SKM-1 (cell line): ENCODE measurements around the gene MAGI2.
"Not testable (repeated sequence)": the region's sequence is repeated elsewhere in the genome, so short reads cannot be mapped to it uniquely, and the experiment has no call there.

Experiments used
- DNase-seq: peaks from one replicate; lab custom pipeline; 2025; ENCODE audit not compliant: unreplicated experiment; lab: John Stamatoyannopoulos, UW

The MAGI2 gene

DNA sequence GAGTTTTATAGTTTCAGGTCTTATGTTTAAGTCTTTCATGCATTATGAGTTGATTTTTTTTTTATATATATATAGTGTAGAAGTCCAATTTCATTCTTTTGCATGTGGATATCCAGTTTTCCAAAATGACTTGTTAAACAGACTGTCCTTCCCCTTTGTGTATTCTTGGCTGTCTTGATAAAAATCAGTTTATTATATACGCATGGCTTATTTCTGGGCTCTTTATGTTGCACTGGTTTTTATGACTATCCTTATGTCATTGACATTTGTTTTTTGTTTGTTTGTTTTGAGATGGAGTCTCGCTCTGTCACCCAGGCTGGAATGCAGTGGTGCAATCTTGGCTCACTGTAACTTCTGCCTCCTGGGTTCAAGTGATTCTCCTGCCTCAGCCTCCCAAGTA lies 485.9 kb downstream of the MAGI2 start:
- not testable (repeated sequence) for DNase-seq

GRCh38 chr7:78967046-78967445 lies 486.4 kb downstream of the MAGI2 start:
- DNase-seq = no peak

GRCh38 chr7:78959477-78959876 lies 494.0 kb downstream of the MAGI2 start:
- no peak for DNase-seq

GRCh38 chr7:78955329-78955728 lies 498.1 kb downstream of the MAGI2 start:
- no peak for DNase-seq

DNA sequence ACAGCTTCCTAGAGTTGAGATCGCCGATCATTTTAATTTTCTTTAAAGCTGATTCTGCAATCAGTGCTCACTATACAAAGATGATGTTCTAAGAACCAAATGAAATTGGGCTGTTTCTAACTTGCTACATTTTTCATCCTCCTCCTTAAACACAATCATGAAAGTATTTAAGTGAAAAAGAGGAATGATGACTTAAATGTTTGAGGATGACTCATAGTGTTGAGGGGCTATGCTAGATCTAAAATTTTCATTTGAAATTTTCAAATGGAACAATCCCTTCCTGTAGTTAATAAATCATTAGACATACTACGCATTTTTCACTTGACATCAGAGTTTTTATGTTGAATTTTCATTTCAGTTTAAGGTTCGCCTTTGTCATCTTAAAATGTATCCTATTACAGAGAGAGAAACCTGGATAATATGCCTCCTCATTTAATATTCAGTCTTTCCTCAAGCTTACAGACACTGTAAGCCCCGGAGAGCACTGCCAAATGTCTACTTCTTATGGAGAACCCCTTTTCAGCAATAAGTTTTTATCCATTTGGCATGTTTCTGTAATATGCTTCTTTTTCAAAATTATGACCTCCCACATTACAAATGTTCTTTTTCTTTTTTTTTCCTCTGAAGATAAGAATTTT lies 499.6 kb downstream of the MAGI2 start:
- no peak for DNase-seq

GRCh38 chr7:78953090-78953489 lies 500.4 kb downstream of the MAGI2 start:
- DNase-seq = no peak

DNA sequence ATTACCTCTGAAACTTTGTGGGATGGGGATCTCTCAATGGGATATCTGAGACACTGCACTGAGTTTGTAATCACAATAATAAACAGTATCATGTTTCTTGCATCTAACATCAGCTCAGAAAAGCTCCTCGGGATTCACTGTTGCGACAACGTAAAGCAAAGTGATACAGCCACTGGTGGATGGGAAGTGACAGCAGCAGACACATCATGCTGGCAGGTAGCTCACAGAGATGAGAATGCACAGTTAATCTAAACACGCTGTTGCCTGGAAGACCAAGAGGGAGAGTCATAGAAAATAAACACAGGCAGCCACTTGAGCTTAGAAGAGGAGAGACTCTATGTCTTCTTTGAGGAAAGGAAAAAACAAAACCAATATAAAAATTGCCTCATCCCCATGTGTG lies 513.8 kb downstream of the MAGI2 start:
- no peak for DNase-seq

DNA sequence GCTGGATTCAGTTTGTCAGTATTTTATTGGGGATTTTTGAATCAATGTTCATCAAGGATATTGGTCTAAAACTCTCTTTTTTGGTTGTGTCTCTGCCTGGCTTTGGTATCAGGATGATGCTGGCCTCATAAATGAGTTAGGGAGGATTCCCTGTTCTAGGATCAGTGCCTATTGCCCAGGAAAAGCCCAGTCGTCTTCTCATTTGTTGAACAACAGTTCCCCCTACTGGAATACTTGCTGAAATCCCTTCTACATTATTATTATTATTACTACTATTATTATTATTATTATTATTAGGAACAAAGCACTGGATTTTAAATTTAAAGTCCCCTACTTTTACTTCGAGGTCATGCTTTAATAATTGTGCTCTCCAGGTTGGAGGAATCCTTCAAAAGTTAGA lies 528.9 kb downstream of the MAGI2 start:
- DNase-seq = no peak

- DNase-seq = no peak
Measured at GRCh38 chr7:78912781-78913180, 540.7 kb downstream of the MAGI2 start.

GRCh38 chr7:78906735-78907134 lies 546.7 kb downstream of the MAGI2 start:
- DNase-seq = no peak

GRCh38 chr7:78905436-78905835 lies 548.0 kb downstream of the MAGI2 start:
- no peak for DNase-seq

DNA sequence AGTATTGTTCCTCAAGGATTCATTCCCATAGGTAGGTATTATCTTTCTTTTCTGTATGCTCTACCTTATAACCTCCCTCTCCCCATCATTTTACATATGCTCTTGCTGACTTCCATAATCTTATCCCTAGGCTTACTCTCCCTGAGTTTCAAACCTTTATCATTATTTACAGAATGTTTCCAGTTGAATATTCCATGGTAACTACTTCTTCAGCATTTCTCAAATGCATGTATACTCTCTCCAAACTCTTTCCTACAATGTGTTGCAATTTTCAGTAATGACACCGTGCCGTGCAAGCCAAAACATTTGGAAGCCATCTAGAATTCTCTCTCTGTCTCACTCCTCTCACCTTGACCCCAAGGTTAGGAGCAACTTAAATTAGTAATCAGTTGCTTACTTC lies 548.5 kb downstream of the MAGI2 start:
- no peak for DNase-seq

- DNase-seq = no peak
Measured at GRCh38 chr7:78901566-78901965, 551.9 kb downstream of the MAGI2 start.

DNA sequence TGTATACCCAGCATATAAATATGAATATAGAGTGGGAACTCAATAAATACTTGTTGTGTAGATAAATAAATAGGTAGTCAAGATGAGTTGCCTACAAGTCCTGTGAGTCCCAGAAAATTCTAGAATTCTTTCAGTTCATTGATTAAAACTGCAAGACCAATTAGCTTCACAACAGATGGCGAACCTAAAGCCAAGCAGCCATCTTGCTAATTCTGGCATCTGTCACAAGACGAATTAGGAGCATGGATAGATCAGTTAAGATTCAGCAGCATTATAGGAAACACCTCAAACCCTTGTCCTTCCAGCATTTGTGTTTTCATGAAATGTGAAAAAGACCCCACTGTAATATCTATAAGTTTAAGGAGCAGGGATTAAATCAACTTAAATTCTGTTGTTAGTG lies 552.7 kb downstream of the MAGI2 start:
- DNase-seq = no peak

GRCh38 chr7:78895393-78895792 lies 558.1 kb downstream of the MAGI2 start:
- no peak for DNase-seq

GRCh38 chr7:78879206-78879605 lies 574.3 kb downstream of the MAGI2 start:
- DNase-seq = no peak

DNA sequence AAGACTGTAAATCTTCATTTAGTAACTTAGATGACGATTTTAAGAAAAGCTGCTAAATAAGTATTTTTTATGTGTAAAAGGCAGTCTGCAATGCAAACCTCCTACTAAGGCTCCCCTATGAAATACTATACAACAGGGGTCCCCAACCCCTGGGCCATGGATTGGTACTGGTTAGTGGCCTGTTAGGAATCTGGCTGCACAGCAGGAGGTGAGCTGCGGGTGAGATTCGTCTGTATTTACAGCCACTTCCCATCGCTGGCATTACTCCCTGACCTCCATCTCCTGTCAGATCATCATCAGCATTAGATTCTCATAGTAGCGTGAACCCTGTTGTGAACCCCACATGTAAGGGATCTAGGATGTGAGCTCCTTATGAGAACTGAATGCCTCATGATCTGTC lies 580.4 kb downstream of the MAGI2 start:
- no peak for DNase-seq

- no peak for DNase-seq
Measured at GRCh38 chr7:78864339-78864738, 589.1 kb downstream of the MAGI2 start.

- no peak for DNase-seq
Measured at GRCh38 chr7:78863281-78863680, 590.2 kb downstream of the MAGI2 start.

DNA sequence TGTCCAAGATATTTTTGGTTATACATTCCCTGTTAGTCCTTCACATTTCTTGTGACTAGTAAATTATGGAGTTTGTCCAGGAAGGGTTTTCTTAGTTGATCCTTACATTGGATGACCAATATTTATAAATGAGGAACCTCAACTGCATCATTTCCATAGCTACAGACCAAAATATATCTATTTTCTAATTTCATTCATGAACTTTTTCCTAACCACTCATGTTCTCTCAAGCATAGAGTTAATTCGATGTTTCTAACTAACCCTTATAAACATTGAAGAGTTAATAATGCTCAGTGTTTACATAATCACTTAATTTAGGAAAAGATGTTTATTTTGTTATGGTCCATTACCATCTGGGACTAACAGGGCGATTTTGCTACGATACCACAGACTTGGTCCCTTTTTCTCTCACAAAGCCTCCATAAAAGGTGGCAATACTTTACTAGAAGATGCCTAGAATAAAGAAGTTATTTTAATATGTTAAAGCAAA lies 591.0 kb downstream of the MAGI2 start:
- DNase-seq = no peak

DNA sequence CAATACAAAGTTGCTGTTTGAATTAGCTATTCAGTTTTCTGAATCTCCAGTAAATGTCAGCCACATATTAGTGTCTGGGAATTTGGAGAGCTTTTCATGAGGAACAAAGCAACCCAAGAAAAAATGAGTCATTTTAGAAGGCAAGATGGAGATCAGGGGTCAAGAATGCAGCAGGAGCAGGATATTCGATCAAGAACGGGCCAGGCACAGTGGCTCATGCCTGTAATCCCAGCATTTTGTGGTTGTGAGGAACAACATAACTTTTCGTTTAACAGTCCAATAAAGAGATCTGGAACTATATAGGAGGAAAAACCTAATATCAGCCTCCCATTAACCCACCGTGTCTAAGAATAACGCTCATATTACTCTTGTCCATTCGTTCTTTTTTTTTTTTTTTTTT lies 600.5 kb downstream of the MAGI2 start:
- DNase-seq = no peak

- DNase-seq = no peak
Measured at GRCh38 chr7:78850093-78850740, 603.2 kb downstream of the MAGI2 start.

- DNase-seq = no peak
Measured at GRCh38 chr7:78845155-78845554, 608.3 kb downstream of the MAGI2 start.
